ENCODE results near the gene CTRL. TPM values are rescaled to one million over a fixed set of nuclear protein-coding genes. Genes with fewer than 3 reads are reported as not detected.

Gene CTRL
- total RNA-seq, 1 experiment from 2014 or later, result 1.3 TPM

- Histone ChIP-seq H3K9me3 (ENCODE audit: insufficient read depth, low read depth) (no peaks in the 10 kb centered on the region), H3K4me1 (replicated peaks; ENCODE audit: insufficient read depth) (peaks cover 9% of the 10 kb centered on the region; the same call in 1 of the 2 replicates), H4K20me1 (ENCODE audit: insufficient read depth) (no peaks in the 10 kb centered on the region), H2AFZ (no peak overlapping the region), H3F3A (ENCODE audit: insufficient read depth, low read depth) (no peaks in the 10 kb centered on the region), H3K36me3 (ENCODE audit: low read depth) (no peaks in the 10 kb centered on the region), H3K9me2 (ENCODE audit: insufficient read depth) (no peaks in the 10 kb centered on the region), H3K4me3 (no peak overlapping the region), H3K79me2 (ENCODE audit: low read depth) (0 out of 2 replicates have a peak, but pooled peaks cover 10% of the 10 kb centered on the region), H3K4me2 (no peak overlapping the region), H3K27me3 (ENCODE audit: insufficient read depth, low read depth) (no peaks in the 10 kb centered on the region), H3K27ac (no peak overlapping the region)
- ChIA-PET POLR2A (ENCODE audit: unreplicated experiment) (no interaction called here), CTCF (interaction anchor here (0.6 kb wide), 1 partner anchor 891 kb away, joined by 3 read pairs; no protein-coding TSS in a partner anchor)
- no peak for DNase-seq
- BruUV-seq (replicated peaks), result no TSS peak
- TF ChIP-seq CTCF (conservative IDR thresholded peaks at IDR 0.05) (no peak), EZH2 (IDR thresholded peaks at IDR 0.05; ENCODE audit: low read depth) (no peak)
- intact Hi-C loops (cut with micrococcal nuclease; ENCODE audit: unreplicated experiment), result no loop called here
These were observed 32.1 kb upstream of the CTRL start for GRCh38 chr16:67963662-67964321.

- Histone ChIP-seq H3K4me3 (no peak overlapping the region), H2AFZ (no peak overlapping the region), H3K9me2 (ENCODE audit: insufficient read depth) (no peaks in the 10 kb centered on the region), H3K9me3 (ENCODE audit: insufficient read depth, low read depth) (no peaks in the 10 kb centered on the region), H3K79me2 (ENCODE audit: low read depth) (0 out of 2 replicates have a peak, but pooled peaks cover 10% of the 10 kb centered on the region), H3K27me3 (ENCODE audit: insufficient read depth, low read depth) (no peaks in the 10 kb centered on the region), H3K36me3 (ENCODE audit: low read depth) (no peaks in the 10 kb centered on the region), H3K4me2 (no peak overlapping the region), H4K20me1 (ENCODE audit: insufficient read depth) (no peaks in the 10 kb centered on the region), H3K27ac (no peak overlapping the region), H3F3A (ENCODE audit: insufficient read depth, low read depth) (no peaks in the 10 kb centered on the region), H3K4me1 (replicated peaks; ENCODE audit: insufficient read depth) (peaks cover 9% of the 10 kb centered on the region; the same call in 1 of the 2 replicates)
- BruUV-seq (replicated peaks), result no TSS peak
- ChIA-PET CTCF (interaction anchor here (0.6 kb wide), 1 partner anchor 890 kb away, joined by 3 read pairs; no protein-coding TSS in a partner anchor), POLR2A (ENCODE audit: unreplicated experiment) (no interaction called here)
- no peak for TF ChIP-seq EZH2 (IDR thresholded peaks at IDR 0.05; ENCODE audit: low read depth)
- no peak for TF ChIP-seq CTCF (conservative IDR thresholded peaks at IDR 0.05)
- no peak for DNase-seq
- intact Hi-C loops (cut with micrococcal nuclease; ENCODE audit: unreplicated experiment), result no loop called here
These were observed 31.6 kb upstream of the CTRL start for GRCh38 chr16:67963292-67963661.

DNA sequence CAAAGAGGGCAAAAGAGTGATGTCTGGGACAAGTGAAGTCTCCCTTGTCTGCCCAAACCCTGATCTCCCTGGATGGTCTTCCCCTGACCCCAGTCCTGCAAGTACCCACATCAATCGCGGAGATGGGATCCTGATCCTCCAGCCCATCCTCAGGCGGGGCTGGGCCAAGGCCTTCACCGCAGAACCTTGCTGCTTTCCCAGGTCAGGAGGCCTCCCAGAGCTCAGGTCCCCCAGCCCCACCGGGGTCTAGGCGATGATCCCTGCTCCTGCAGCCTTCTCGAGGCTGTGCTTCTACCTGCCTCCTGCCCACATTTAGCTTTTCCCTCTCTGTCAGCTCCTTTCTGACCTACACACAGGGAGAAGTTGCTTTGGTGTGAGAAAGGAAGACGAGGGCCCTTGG is 30.5 kb upstream of the CTRL start:
- no peak overlapping the region for H3K27ac ChIP-seq
- DNase-seq, result no peak
- no TSS peak for BruUV-seq (replicated peaks)
- no peaks in the 10 kb centered on the region for H3F3A ChIP-seq (ENCODE audit: insufficient read depth, low read depth)
- H3K36me3 ChIP-seq (ENCODE audit: low read depth), result no peaks in the 10 kb centered on the region
- H4K20me1 ChIP-seq (ENCODE audit: insufficient read depth), result no peaks in the 10 kb centered on the region
- TF ChIP-seq CTCF (conservative IDR thresholded peaks at IDR 0.05) (no peak), EZH2 (IDR thresholded peaks at IDR 0.05; ENCODE audit: low read depth) (no peak)
- peaks cover 4% of the 10 kb centered on the region; the same call in 1 of the 2 replicates for H3K4me1 ChIP-seq (replicated peaks; ENCODE audit: insufficient read depth)
- POLR2A ChIA-PET (ENCODE audit: unreplicated experiment), result no interaction called here
- no peak overlapping the region for H2AFZ ChIP-seq
- CTCF ChIA-PET, result interaction anchor here (0.6 kb wide), 1 partner anchor 78 kb away, joined by 3 read pairs; no protein-coding TSS in a partner anchor
- 0 out of 2 replicates have a peak, but pooled peaks cover 4% of the 10 kb centered on the region for H3K79me2 ChIP-seq (ENCODE audit: low read depth)
- no peaks in the 10 kb centered on the region for H3K27me3 ChIP-seq (ENCODE audit: insufficient read depth, low read depth)
- no peaks in the 10 kb centered on the region for H3K9me3 ChIP-seq (ENCODE audit: insufficient read depth, low read depth)
- H3K4me2 ChIP-seq, result no peak overlapping the region
- H3K4me3 ChIP-seq, result no peak overlapping the region
- intact Hi-C loops (cut with micrococcal nuclease; ENCODE audit: unreplicated experiment), result no loop called here
- H3K9me2 ChIP-seq (ENCODE audit: insufficient read depth), result no peaks in the 10 kb centered on the region
